Measurements from ENCODE around the gene REP15. TPM values are rescaled to one million over a fixed set of nuclear protein-coding genes. Genes with fewer than 3 reads are reported as not detected.
"Not testable (repeated sequence)": the region's sequence is repeated elsewhere in the genome, so short reads cannot be mapped to it uniquely, and the experiment has no call there.

Gene REP15, protein sequence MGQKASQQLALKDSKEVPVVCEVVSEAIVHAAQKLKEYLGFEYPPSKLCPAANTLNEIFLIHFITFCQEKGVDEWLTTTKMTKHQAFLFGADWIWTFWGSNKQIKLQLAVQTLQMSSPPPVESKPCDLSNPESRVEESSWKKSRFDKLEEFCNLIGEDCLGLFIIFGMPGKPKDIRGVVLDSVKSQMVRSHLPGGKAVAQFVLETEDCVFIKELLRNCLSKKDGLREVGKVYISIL
- 1 to 10 TPM; 1.0 to 3.6 (median 2.8) TPM for polyA plus RNA-seq (ENCODE audit: insufficient read length in 4 of 4)

DNA sequence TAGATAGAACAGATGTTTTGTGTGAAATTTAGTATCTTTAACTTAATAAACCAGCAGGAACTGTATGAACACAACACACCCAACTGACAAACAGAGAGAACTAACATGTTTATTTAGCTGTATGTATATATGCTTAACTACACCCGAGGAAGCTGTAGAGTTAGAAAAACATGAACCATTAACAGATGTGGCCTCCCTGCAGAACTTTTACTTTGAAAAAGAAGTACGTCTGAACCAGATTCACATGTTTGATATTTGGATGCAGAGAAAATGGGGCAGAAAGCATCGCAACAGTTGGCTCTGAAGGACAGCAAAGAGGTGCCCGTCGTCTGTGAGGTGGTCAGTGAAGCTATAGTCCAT lies at the start of gene REP15:
Gene REP15 (plus strand): TSS at position 155 of the 360 bp plus-strand sequence. CDS start 116 bp downstream, at position 271.
- no peak for DNase-seq (ENCODE audit: low read depth in 4 of 4, low spot score in 3 of 4)

DNA sequence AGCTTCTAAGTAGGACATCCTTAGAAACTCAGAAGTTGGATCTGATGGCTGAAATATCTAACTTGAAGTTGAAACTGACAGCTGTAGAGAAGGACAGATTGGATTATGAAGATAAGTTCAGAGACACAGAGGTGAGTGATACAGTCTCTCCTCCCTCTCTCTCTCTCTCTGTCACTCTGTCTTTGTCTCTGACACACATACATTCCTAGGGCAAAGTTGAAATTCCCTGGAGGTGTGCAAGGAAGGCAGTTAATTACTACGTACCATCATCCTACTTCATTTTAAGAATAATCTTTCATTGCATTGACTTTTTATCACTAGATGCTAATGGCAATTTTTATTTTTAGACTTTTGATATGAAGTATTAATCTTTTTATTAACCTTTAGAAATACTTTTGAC lies 46.2 kb upstream of the REP15 start:
- DNase-seq (ENCODE audit: low read depth in 4 of 4, low spot score in 3 of 4) = no peak

DNA sequence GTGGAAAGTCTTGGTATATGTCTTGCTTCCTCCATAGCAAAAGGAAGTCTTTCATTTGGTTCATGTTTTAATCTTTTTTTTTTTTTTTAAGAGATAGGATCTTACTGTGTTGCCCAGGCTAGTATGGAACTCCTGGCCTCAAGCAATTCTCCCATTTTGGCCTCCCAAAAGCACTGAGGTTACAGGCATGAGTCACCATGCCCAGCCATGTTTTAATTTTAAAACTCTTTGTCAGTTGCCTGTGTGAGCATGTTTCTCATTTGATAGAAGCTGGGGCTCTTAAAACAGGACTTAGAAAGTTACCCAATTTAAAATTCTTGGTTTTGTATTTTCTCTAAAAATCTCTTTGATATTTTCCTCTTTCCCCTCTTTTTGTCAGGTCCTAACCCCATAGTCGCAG lies 45.0 kb upstream of the REP15 start:
- no peak for DNase-seq (ENCODE audit: low read depth in 4 of 4, low spot score in 3 of 4)

DNA sequence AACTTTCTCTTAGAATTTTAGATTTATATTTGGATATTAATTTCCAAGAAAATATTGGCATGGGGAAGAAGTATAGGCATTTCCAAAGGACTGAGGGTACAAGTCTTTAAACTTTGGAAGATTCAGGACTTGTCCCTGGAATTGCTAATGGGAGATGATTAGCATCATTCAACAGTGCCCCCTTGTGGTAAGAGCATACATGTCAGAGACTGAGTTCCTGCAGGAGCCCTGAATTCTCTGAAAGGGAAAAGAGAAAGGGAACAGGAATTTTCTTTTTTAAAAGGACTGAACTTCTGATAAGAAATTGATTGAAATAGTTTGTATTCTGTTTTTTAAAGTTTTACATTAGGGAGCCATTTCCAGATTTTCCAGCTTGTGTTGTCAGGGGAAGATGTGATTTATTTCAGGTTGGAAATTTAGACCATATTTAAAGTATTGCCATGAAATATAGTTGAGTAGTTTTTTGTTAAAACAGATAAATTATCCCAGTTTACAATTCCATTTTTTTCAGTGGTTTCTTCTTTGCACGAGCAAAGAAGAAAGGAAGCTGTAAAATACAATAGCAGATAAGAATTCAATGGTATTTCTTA lies 44.0 kb upstream of the REP15 start:
- peak; percentile 52 to 69 (median 64) for DNase-seq (ENCODE audit: low read depth in 4 of 4, low spot score in 3 of 4)

DNA sequence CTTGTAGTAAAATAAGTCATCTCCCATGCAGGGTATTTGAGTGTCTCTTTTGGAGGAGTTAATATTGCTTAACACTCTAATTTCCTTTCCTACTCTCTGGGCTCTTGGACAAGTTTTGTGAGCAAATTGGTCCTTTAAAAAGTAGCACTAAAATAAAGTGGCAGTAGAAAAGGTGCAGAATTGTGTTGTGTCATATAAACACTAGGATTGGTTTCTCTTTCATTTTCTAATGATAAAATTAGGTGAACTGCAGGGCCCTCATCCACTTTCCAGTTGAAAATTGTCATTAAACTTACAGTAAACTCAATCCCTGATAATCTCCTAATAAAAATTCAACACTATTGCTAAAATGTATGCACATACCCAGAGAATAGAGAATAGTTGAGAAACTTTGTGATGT lies 42.6 kb upstream of the REP15 start:
- no peak for DNase-seq (ENCODE audit: low read depth in 4 of 4, low spot score in 3 of 4)

DNA sequence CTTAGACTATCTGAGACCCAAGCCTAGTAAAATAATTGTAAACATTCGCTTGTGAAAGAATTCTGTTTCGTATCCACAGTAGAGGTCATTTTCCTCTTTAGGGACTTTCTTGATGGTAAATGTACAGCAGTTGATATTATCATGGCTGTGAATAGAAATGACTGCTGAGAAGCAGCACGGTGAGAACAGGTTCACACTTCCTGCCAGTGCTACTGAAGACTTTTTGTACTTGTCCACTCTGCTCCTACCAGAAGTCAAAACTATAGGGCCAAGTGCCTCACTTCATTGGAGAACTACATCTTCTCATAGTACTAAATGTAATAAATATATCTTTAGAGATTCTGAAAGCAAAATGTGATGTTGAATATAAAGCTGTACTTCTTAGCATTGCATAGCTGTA lies 40.8 kb upstream of the REP15 start:
- DNase-seq (ENCODE audit: low read depth in 4 of 4, low spot score in 3 of 4) = not testable (repeated sequence)

DNA sequence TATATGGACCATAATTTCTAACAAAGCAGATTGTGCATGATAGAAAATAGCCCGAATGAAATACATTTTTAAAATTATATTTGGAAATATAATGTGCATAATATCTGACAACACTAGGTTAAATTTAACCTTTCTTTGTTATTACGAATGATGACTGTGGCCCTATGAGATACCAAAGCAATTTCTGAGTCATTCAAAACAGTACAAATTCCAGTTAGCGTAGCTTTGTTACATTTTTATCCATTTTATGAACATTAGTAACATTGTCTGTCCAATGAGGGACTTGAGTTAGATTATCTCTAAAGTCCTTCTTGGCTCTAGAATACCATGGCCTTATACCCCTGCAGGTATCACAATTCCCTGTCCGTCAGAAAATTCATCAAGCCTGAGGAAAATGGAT lies 39.0 kb upstream of the REP15 start:
- no peak for DNase-seq (ENCODE audit: low read depth in 4 of 4, low spot score in 3 of 4)

DNA sequence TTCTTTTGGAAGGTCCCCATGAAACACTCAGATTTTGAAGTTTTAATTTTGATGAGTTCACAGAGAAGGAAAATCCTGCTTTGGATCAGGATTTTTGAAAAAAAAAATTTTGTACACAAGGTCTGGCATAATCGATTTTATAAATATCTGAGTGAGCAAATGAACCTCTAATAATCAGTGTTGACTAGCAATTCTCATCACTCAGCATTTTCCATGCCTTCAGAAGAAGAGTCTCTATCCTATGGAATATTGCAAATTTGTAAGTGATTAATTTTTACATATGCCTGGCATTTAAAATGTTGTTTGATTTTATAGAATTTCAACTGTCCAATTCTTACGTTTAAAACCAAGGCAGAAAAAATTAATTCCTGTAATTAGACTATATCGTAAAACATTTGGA lies 30.5 kb upstream of the REP15 start:
- no peak for DNase-seq (ENCODE audit: low read depth in 4 of 4, low spot score in 3 of 4)

DNA sequence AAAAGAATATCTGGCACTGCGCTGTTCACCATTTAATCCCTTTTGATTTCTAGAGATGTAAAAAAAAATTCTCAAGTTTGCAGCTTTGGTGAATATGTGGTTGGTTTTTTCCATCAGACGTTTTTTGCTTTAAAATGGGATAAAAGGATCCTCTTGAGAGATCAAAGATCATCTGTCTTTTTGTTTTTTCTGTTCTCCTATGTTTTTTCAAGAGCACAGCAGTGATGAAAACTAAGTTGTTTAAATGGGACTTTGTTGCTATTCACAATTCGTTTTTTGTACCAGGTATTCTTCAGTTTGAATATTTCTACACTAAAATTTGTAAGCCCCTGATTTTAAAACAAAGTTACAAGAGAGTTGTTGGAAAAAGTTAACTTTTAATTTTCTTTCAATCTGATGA lies 29.7 kb upstream of the REP15 start:
- DNase-seq (ENCODE audit: low read depth in 4 of 4, low spot score in 3 of 4) = no peak

DNA sequence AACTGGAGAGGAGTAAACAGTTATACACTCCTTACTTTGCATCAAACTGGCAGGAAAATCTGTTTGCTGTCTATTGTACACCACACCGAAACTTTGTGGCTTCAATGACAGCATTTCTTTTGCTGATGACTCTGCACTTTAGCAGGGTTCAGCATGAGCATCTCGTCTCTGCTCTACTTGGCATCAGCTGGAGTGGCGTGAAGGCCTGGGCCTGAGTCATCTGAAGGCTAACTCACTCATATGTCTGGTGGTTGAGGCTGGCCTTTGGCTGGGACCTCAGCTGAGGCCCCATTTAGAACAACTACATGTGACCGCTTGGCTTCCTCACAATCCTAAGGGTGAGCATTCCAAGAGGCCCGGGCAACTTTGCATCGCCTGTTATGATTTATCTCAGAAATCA lies 28.7 kb upstream of the REP15 start:
- no peak for DNase-seq (ENCODE audit: low read depth in 4 of 4, low spot score in 3 of 4)

DNA sequence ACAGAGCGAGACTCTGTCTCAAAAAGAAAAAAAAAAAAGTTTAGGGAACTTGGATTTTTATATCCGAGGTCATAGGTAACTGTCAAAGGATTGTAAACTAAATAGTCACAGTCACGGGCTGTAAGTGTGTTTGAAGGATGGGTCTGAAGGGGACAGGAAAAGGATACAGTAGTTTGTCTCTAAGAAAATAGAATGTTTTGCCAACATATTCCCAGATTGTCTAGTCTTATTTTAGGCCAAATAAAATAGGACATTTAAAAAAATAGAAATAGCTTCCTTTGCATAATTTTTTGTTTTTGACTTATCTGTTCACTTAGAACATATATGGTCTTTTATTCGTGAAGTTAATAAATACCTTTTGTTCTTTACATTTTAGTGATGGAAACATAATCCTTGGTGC lies 24.2 kb upstream of the REP15 start:
- DNase-seq (ENCODE audit: low read depth in 4 of 4, low spot score in 3 of 4) = peak in 1 of 4 donors; percentile 2

DNA sequence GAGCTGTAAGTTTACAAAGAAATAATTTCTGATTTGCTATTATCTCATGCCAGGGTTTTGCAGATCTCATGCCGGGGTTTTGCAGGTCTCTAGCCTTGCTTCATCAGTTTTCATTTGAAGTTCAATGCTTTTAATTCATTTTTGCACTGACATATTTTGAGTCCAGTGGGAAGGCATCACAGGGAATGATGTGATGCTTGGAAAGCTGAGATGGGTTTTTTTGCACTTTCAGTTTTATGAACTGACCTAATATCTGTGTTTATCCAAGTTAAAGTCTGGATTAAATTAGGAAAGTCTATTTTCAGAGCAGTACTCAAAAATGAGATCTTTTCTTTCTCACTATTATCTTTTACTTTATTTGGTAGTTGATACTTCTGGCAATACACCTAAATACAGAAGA lies 23.6 kb upstream of the REP15 start:
- DNase-seq (ENCODE audit: low read depth in 4 of 4, low spot score in 3 of 4) = no peak

DNA sequence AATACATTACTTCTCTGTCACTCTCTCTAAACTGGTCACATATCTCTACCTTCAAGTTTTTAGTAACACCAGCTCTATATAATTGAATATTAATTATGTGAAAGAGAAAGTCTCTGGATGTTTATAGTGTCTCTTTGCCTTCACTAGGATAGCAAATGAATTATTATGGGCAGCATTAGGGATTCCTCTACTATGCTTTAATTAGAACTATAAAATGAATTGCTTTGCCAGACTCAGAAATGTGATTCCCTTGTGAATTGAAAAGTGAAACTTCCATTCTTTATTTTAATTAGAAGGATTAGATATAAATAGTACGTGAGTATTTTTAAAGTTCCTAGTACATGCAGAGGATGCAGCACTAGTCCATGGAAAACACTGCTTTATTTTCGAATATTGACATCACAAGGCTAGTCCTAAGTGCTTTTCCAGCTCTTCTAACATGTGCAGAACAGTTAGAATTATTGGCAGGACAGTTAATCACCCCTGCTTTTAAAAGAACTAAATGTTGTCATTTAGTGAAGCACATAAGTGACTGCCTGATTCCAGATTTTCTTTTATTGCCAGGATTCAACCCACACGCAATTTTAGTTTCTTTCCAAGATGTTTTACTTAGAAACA lies 23.0 kb upstream of the REP15 start:
- DNase-seq (ENCODE audit: low read depth in 4 of 4, low spot score in 3 of 4) = no peak

DNA sequence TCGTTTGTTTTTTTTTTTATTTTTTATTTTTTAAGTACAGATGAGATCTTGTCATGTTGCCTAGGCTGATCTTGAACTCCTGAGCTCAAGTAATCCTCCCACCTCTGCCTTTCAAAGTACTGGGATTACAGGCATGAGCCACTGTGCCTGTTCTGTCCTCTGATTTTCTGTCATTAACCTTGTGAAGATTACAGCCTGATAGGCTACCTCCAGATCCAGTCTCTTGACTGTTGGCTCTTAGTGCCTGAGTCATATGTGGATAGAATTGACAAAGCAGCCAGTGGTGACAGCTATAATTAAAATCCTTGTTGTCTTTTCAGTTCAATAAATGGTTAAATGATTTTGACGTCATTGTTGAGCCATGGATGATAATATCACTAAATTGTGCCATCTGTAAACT lies 21.3 kb upstream of the REP15 start:
- DNase-seq (ENCODE audit: low read depth in 4 of 4, low spot score in 3 of 4) = no peak

DNA sequence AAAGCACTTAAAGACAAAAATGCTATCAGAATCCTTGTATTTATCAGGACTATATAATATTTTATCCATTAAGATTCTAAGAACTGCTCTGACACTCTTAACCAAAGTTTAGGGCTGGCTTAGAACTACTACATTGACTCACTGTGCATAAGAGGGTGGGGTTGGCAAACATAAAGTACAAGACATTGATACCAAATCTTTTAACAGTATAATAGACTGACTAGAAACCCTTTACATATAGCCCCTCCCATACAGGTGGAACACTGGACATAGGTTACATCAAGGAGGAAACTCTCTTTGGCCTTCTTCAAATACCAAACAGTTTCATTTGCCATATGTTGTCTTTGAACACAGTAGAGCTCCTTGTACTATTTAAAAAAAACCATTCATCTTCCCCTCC lies 15.6 kb upstream of the REP15 start:
- no peak for DNase-seq (ENCODE audit: low read depth in 4 of 4, low spot score in 3 of 4)

DNA sequence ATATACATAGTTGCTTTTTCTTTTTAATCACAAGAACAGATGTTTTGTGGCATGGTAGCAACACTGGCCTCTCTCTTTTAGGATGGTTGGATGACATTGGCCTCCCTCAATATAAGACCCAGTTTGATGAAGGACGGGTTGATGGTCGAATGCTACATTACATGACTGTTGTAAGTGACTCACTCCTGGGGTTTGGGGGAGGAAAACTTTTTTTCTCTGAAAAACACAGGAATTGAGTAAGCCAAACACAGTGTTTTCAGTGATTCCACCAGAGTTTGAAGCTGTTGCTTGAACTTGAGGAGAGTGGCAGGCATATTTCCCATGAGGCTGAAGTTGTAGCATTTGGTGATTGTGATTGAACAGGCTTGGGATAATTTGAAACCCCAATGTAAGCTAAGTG lies 13.7 kb upstream of the REP15 start:
- no peak for DNase-seq (ENCODE audit: low read depth in 4 of 4, low spot score in 3 of 4)

DNA sequence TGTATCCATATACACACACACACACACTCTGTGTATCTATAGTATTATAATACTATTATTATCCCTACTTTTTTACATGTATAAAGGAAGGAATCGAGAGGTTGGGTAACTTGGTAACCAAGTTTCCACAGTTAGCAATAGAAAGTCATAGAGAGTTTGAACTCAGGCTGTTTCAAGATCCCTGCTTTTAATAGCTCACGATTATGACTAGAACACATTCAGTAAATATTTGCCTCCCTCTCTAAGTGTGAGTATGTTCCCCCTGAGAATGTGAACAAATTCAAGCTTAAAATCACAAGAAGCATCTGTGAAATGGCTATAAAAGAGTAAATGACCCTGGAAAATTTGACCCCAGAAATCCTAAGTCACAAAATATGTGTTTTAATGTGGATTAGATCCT lies 11.0 kb upstream of the REP15 start:
- DNase-seq (ENCODE audit: low read depth in 4 of 4, low spot score in 3 of 4) = no peak

DNA sequence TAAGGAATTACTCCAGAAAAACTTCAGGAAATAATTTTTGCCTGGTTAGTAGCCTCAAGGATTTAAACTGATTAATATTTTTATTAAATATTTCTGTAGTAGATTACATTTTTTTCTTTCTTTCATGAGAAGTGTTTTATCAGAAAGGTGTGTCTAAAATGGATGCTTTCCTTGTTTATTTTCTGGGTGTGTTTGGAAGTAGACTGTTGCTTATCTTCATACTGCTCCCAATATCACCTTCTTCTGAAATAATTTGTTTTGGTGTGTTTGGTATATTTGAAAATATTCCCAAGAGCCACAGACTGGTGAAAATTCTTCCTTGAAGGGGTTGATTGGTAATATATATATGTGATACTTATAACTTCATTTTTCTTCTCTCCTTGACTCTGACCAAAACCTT lies 10.1 kb upstream of the REP15 start:
- no peak for DNase-seq (ENCODE audit: low read depth in 4 of 4, low spot score in 3 of 4)

DNA sequence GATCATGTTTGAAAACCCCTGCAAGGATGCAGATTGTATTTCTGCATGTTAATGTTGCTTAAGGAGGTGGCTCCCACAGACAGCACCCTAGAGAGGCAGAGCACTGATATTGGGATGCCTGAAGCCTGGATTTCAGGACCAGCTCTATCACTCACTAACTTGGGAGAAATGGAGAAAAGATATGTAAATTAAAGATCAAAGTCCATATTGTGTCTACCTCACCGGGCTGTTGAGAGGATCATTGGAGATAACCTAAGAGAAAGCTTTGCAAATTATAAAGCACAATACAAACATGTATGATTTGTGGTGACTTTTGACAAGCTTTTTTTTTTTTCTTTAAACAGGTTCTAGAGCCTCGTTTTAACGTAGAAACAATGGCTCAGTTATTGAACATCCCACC lies 7.6 kb upstream of the REP15 start:
- DNase-seq (ENCODE audit: low read depth in 4 of 4, low spot score in 3 of 4) = no peak

DNA sequence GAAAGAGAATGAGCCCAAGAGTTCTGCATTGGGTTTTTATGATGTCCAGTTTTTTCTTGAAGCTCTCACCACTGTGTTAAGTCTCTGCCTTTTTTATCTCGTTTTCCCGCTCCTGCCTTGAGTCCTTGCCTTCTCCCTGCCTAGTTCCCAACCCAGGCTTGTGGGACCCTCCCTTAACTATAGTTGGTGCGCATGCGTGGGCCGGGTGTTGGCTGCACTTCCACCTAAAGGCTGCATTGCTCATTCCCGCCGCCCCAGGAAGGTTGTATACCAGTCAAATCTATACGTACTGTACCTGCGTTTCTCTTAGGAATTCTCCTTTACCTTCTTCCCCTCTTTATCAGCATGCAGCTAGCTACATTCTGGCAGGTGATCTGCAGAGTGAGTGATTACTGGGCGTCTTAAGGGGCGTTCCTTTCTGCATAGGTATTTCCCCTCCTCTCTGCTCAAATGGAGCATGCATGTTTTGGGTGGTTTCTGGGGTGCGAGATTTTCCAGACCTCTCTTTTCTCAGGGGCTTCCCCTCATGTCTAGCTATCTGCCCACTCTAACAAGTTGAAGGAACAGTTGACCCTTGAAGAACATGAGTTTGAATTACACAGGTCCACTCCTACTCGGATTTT lies 6.6 kb upstream of the REP15 start:
- DNase-seq (ENCODE audit: low read depth in 4 of 4, low spot score in 3 of 4) = no peak

DNA sequence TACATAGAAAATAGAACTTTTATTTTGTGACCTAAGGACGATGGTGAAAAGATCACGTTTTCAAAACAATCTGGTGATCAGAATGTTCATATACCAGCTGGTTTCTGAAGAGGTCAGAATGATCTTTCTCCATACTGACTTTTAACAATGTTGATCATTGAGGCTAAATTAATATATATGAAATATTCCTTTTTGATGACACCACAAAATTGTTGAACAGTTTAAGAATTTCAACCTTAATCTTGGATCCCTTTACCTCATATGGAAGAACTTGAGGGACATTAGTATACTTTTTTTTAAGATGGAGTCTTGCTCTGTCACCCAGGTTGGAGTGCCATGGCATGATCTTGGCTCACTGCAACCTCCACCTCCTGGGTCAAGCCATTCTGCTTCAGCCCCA lies 2.8 kb upstream of the REP15 start:
- no peak for DNase-seq (ENCODE audit: low read depth in 4 of 4, low spot score in 3 of 4)
